GM12878 (cell line): ENCODE measurements around the gene SLAMF1. TPM values are rescaled to one million over a fixed set of nuclear protein-coding genes. Genes with fewer than 3 reads are reported as not detected.

Experiments used
- BCL11A ChIP-seq: IDR thresholded peaks from 2 replicates; pipeline ENCODE4 v1.6.1; 2011; ENCODE audit warnings: low read depth, low read length
- CBX3 ChIP-seq: fragments of 200-600 bp; sonication (generic); IDR thresholded peaks from 2 replicates; pipeline ENCODE4 v1.6.1; 2016; ENCODE audit warnings: low read depth, borderline replicate concordance
- CHD2 ChIP-seq: IDR thresholded peaks from 2 replicates; pipeline ENCODE4 v1.6.1; 2011; ENCODE audit warnings: low read depth, low read length, improper control_type of control experiment, borderline replicate concordance
- CREB1 ChIP-seq: IDR thresholded peaks from 2 replicates; pipeline ENCODE4 v1.6.1; 2012; ENCODE audit warnings: low read depth, mild to moderate bottlenecking, inconsistent platforms
- CREM ChIP-seq: IDR thresholded peaks from 2 replicates; pipeline ENCODE4 v1.6.1; 2014; ENCODE audit warnings: antibody characterized with exemption, low read depth
- EP300 ChIP-seq, 2 experiments: fragments of 150-350 bp in 1 of 2; IDR thresholded peaks; 2 replicates each; pipeline ENCODE4 v1.6.1; 2011 to 2012; ENCODE audit warnings: low read depth in 2 of 2, low read length in 2 of 2, borderline replicate concordance in 1 of 2, improper control_type of control experiment in 1 of 2, inconsistent platforms in 1 of 2; ENCODE audit not compliant: control insufficient read depth in 1 of 2
- EZH2 ChIP-seq: IDR thresholded peaks from 2 replicates; pipeline ENCODE4 v1.6.1; 2012; ENCODE audit warnings: low read depth, mild to moderate bottlenecking, control low read depth, inconsistent platforms, low read length, borderline replicate concordance; ENCODE audit not compliant: control insufficient read depth
- FOXM1 ChIP-seq: IDR thresholded peaks from 2 replicates; pipeline ENCODE4 v1.6.1; 2012; ENCODE audit warnings: low read depth, mild to moderate bottlenecking, inconsistent platforms, low read length, moderate library complexity
- HSF1 ChIP-seq: fragments of 150-350 bp; IDR thresholded peaks from 2 replicates; pipeline ENCODE4 v1.6.1; 2014; ENCODE audit warnings: mild to moderate bottlenecking, low read depth, low read length
- MTA3 ChIP-seq: IDR thresholded peaks from 2 replicates; pipeline ENCODE4 v1.6.1; 2012; ENCODE audit warnings: low read length, inconsistent platforms, borderline replicate concordance
- MXI1 ChIP-seq: fragments of 150-350 bp; IDR thresholded peaks from 2 replicates; pipeline ENCODE4 v1.6.1; 2011; ENCODE audit warnings: low read depth, mild to moderate bottlenecking, inconsistent platforms, low read length, improper control_type of control experiment
- NBN ChIP-seq: fragments of 450-650 bp; IDR thresholded peaks from 2 replicates; pipeline ENCODE4 v1.6.1; 2016
- NFYA ChIP-seq: IDR thresholded peaks from 2 replicates; pipeline ENCODE4 v1.6.1; 2011; ENCODE audit warnings: low read depth, mild to moderate bottlenecking, low read length, improper control_type of control experiment, borderline replicate concordance
- PAX5 ChIP-seq: IDR thresholded peaks from 2 replicates; pipeline ENCODE4 v1.6.1; 2011; ENCODE audit warnings: low read depth, low read length, borderline replicate concordance
- PAX8 ChIP-seq: fragments of 450-650 bp; IDR thresholded peaks from 2 replicates; pipeline ENCODE4 v1.6.1; 2017; ENCODE audit warnings: mild to moderate bottlenecking, moderate library complexity
- PBX3 ChIP-seq: IDR thresholded peaks from 2 replicates; pipeline ENCODE4 v1.6.1; 2011; ENCODE audit warnings: mild to moderate bottlenecking, low read depth, low read length, moderate library complexity; ENCODE audit not compliant: insufficient replicate concordance
- RFX5 ChIP-seq: IDR thresholded peaks from 2 replicates; pipeline ENCODE4 v1.6.1; 2011; ENCODE audit warnings: low read depth, low read length, improper control_type of control experiment
- SIX5 ChIP-seq: IDR thresholded peaks from 2 replicates; pipeline ENCODE4 v1.6.1; 2011; ENCODE audit warnings: mild to moderate bottlenecking, low read depth, low read length, moderate library complexity; ENCODE audit not compliant: severe bottlenecking
- SP1 ChIP-seq: IDR thresholded peaks from one replicate; pipeline ENCODE4 v1.6.1; 2011; ENCODE audit warnings: low read depth, low read length
- TCF12 ChIP-seq: IDR thresholded peaks from 2 replicates; pipeline ENCODE4 v1.6.1; 2011; ENCODE audit warnings: low read depth, mild to moderate bottlenecking, low read length
- YY1 ChIP-seq: IDR thresholded peaks from 2 replicates; pipeline ENCODE4 v1.6.1; 2011; ENCODE audit warnings: low read depth, mild to moderate bottlenecking, low read length
- ZNF274 ChIP-seq: IDR thresholded peaks from one replicate; pipeline ENCODE4 v1.8.0; 2011; ENCODE audit not compliant: insufficient read length, insufficient read depth
- ZNF687 ChIP-seq: fragments of 450-650 bp; IDR thresholded peaks from 2 replicates; pipeline ENCODE4 v1.6.1; 2017; ENCODE audit warnings: mild to moderate bottlenecking, moderate library complexity
- ZSCAN29 ChIP-seq: fragments of 450-650 bp; IDR thresholded peaks from 2 replicates; pipeline ENCODE4 v1.6.1; 2017; ENCODE audit warnings: mild to moderate bottlenecking, moderate library complexity
- ZZZ3 ChIP-seq: IDR thresholded peaks from 2 replicates; pipeline ENCODE4 v1.6.1; 2011; ENCODE audit warnings: low read depth; ENCODE audit not compliant: control insufficient read depth, insufficient read length
- polyA plus RNA-seq, 11 experiments: library from polyadenylated mRNA; depleted of rRNA in 4 of 11; unstranded in 6 of 11; stranded (reverse) in 5 of 11; fragments of >200 nt; fragmentation: Nextera tagmentation in 4 of 11; fragmentation: Illumina TruSeq in 1 of 11; extraction: Ambion mirVana in 4 of 11; extraction: Trizol in 1 of 11; gene quantifications; 1 replicate in 1 of 11; 2 replicates in 10 of 11; pipeline versions ENCODE4 v1.2.1 to v1.2.3, GENCODE V29; 2011 to 2016; ENCODE audit warnings: inconsistent platforms in 2 of 11, missing spikeins in 2 of 11, low read depth in 1 of 11
- total RNA-seq, 4 experiments: library from RNA; depleted of rRNA in 3 of 4; stranded (reverse); fragments of >200 nt in 3 of 4; fragmentation: Illumina TruSeq in 1 of 4; extraction: Trizol in 1 of 4; gene quantifications; 2 replicates each; pipeline versions ENCODE4 v1.2.1 to v1.2.3, GENCODE V29; 2013 to 2021

The SLAMF1 gene
- total and polyA plus RNA-seq, 10 of the 15 experiments (the other 5 are each of a cell fraction or from before 2014, with no cell fraction given) = 87.3 to 260 (median 131) TPM

- TF ChIP-seq ZZZ3 (no peak), PAX8 (no peak), EP300 (IDR thresholded peaks at IDR 0.05; ENCODE audit: borderline replicate concordance in 1 of 2, control insufficient read depth in 1 of 2, low read depth in 2 of 2, low read length in 2 of 2) (no peak), RFX5 (no peak), ZNF687 (no peak; the same call in 1 of the 2 replicates), EZH2 (no peak), CHD2 (no peak), CBX3 (no peak), SIX5 (no peak), BCL11A (peak; percentile 41; the same call in 1 of the 2 replicates), CREB1 (0 out of 2 replicates have a peak, but pooled peaks have one; percentile 11), ZNF274 (no peak), HSF1 (no peak), FOXM1 (peak; percentile 53), NBN (0 out of 2 replicates have a peak, but pooled peaks have one; percentile 65), TCF12 (no peak), NFYA (no peak), MXI1 (no peak), SP1 (no peak), ZSCAN29 (no peak), PBX3 (no peak), YY1 (no peak; the same call in 1 of the 2 replicates), CREM (peak; percentile 67; the same call in 1 of the 2 replicates), MTA3 (no peak), PAX5 (0 out of 2 replicates have a peak, but pooled peaks have one; percentile 35)
Measured at GRCh38 chr1:160567858-160568682, 78.8 kb downstream of the SLAMF1 start (continued).
